ENCODE data around the gene PDE6B.

DNA sequence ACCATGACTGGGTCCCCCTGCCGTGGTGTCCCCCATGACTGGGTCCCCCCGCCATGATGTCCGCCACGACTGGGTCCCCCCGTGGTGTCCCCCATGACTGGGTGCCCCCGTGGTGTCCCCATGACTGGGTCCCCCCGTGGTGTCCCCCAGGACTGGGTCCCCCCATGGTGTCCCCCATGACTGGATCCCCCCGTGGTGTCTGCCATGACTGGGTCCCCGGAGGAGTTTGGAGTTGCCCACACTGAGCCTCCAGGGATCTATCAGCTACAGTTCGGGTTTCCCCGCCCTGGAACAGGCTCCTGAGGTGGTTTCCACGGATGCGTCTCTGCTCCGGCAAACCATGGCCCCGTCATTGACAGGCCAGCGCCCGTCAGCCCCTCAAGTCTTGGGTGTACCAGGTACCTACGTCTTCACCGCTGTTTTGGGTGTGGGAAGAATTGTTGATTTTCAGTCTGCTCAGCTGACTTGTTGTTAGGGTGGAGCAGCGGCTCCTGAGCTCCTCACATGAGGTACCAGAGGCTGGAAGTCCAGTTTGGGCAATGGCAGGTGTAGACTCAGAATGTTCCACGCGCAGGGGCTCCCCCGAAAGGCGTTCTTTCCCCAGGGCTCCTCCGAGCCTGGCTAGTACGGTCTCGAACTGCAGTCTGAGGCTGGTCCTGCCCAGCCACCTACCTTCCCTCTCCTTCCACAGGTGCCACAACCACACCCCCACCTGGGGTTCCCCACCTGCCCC lies 8.3 kb upstream of the PDE6B start:
- TF ChIP-seq, protein P1, sequence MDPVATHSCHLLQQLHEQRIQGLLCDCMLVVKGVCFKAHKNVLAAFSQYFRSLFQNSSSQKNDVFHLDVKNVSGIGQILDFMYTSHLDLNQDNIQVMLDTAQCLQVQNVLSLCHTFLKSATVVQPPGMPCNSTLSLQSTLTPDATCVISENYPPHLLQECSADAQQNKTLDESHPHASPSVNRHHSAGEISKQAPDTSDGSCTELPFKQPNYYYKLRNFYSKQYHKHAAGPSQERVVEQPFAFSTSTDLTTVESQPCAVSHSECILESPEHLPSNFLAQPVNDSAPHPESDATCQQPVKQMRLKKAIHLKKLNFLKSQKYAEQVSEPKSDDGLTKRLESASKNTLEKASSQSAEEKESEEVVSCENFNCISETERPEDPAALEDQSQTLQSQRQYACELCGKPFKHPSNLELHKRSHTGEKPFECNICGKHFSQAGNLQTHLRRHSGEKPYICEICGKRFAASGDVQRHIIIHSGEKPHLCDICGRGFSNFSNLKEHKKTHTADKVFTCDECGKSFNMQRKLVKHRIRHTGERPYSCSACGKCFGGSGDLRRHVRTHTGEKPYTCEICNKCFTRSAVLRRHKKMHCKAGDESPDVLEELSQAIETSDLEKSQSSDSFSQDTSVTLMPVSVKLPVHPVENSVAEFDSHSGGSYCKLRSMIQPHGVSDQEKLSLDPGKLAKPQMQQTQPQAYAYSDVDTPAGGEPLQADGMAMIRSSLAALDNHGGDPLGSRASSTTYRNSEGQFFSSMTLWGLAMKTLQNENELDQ (CRISPR knock-in tag; IDR thresholded peaks at IDR 0.05; ENCODE audit: borderline replicate concordance) = no peak
- TF ChIP-seq MAFF (IDR thresholded peaks at IDR 0.05; ENCODE audit: low read depth, low read length) (no peak), ZNF460 (CRISPR knock-in tag; IDR thresholded peaks at IDR 0.05; ENCODE audit: borderline replicate concordance) (no peak), BCL6 (CRISPR knock-in tag; IDR thresholded peaks at IDR 0.05) (no peak), PHF8 (CRISPR knock-in tag; IDR thresholded peaks at IDR 0.05) (no peak), MATR3 (CRISPR knock-in tag; IDR thresholded peaks at IDR 0.05) (no peak)
